Amniotic stem cell (primary cell): ENCODE measurements around the gene DEFB116.
"Not testable (repeated sequence)": the region's sequence is repeated elsewhere in the genome, so short reads cannot be mapped to it uniquely, and the experiment has no call there.

ENCODE experiments used
- DNase-seq: peaks from one replicate; lab custom pipeline; 2025; lab: John Stamatoyannopoulos, UW

DEFB116 gene

GRCh38 chr20:31308535-31309162 is at the start of gene DEFB116:
Gene DEFB116 (minus strand): TSS chr20:31308585. CDS start chr20:31308585, 0 bp downstream.
- no peak for DNase-seq

DNA sequence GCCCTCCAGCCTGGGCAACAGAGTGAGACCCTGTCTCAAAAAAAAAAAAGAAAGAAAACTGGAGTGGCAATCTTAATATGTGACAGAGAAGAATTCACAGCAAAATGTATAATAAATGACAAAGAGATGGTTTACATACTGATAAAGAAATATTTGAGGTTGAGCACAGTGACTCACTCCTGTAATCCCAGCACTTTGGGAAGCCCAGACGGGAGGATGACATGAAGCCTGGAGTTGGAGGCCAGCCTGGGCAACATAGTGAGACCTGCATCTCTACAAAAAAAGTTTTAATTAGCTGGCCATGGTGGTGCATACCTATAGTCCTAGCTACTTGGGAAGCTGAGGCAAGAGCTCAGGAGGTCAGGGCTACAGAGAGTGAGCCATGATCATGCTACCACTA is 47.6 kb upstream of the DEFB116 start:
- DNase-seq: no peak

- DNase-seq: no peak
These were observed 33.1 kb upstream of the DEFB116 start for GRCh38 chr20:31341470-31341869.

- no peak for DNase-seq
These were observed 22.5 kb upstream of the DEFB116 start for GRCh38 chr20:31330893-31331292.

GRCh38 chr20:31322504-31322903 is 14.1 kb upstream of the DEFB116 start:
- DNase-seq: no peak

DNA sequence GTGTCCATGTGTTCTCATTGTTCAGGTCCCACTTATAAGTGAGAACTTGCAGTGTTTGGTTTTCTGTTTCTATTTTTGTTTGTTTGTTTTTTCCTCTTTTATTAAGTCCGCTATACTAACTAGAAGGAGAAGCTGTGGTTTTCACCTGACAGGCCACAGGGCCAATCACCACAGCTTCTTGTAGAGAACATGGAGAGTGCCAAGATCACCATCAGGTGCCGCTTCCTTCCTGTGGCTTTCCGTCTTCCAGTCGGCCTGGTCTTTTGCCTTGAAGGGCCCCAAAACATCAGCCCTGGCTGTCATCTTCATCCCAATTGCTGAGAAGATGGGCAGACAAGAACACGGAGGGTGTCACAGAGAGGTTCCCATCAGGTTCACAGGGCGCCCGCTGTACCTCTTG is 23.4 kb downstream of the DEFB116 start:
- not testable (repeated sequence) for DNase-seq

DNA sequence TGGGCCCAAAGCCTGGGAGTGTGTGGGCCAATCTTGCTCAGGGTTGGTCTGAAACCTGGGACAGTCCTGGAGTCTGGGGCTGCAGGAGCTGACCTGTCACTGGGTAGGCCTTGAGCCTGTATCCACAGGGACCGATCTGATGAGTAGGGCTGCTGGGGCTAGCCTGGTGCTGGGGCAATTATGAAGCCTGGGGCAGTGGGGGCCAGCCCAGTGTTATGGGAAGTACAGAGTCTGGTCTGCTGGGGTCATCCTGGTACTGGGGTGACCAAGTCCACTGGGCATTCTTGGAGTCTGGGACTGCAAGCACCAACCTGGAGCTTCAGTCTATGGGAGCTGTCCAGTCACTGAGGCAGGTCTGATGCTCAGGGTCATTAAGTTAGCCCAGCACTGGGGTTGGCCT is 30.2 kb downstream of the DEFB116 start:
- DNase-seq: no peak

DNA sequence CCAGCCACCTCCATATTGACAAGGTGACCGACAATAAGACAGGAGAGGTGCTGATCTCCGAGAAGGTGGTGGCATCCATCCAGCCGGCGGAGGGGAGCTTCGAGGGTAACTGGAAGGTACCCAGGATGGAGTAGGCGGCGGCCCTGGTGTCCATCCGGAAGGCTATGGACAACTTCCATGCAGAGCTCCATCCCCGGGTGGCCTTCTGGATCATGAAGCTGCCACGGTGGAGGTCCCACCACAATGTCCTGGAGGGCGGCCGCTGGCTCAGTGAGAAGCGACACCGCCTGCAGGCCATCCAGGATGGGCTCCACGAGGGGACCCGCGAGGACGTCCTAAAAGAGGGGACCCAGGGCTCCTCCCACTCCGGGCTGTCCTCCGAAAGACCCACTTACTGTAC is 33.9 kb downstream of the DEFB116 start:
- no peak for DNase-seq

DNA sequence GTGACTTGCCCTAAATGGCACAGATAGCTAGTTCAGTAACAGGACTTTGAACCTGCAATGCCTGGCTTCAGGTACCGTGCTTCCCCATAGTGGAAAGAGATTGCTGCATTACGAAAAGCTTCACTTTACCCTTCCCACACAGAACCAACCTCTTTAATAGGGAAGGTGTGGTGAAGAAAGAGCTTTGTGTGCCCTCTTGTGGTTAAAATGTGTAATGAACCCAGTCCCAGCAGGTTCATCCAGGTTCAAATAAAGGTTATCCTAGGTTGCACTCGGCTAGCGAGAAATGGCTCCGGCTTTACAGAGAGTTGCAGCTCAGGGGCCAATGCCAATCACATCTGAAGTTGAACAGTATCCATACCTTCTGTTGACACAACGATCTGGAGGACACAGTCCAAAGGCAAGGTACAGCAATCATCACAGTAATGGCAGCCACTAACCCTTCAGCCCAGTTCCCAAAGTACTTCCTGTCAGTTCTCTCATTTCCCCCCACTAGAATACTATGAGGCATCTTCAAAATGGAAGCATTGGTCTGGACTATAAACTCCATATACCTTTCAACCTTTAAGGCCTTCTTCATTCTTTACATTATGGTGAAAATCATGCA is 48.0 kb downstream of the DEFB116 start:
- no peak for DNase-seq

DNA sequence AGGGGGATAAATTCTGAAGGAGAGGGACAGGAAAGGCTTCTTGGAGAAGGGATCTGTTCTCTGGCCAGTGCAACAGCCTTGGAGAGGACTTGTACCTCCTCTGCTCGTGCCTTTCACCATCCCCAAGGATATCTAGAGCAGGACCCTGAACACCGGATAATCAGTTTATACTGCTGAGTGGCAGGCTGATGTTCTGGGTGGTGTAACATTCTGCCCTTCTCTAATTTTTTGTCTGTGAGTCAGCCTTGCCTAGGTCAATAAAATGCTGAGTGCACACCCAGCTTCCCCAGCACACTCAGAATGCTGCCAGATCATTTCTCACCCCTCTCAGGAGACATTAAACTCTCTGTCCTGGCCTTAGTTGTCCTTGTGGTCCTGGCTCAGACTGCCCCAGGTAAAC is 51.0 kb downstream of the DEFB116 start, which contains the start of gene DEFB115:
TSS of gene DEFB115 (plus strand) at position 301 of the 400 bp plus-strand sequence. CDS start at position 301, 0 bp downstream.
- DNase-seq: no peak

DNA sequence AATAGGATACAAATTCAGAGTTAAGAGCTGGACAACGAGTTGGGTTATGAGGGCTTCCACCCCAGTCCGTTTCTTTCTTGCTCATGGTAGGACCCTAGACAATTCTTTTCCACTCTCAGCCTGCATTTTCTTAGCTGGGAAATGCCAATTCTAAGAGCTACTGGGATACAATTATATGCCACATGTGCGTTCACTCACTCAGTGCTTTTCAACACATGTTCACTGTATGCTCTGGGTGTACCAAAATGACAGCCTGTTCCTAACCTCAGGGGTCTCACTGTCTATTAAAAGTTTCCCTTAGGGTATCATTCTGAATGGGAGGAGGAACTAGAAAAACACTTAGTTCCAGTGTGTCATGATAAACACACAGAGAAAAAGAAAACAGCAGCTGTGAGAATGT is 51.4 kb downstream of the DEFB116 start:
- DNase-seq: no peak
